ENCODE data around the gene MT3.

The MT3 gene

GRCh38 chr16:56625943-56626654, 36.8 kb downstream of the MT3 start:
- Histone ChIP-seq H3K4me3 (ENCODE audit: low read depth, low read length) (peak overlapping the region; percentile 67), H3K9ac (ENCODE audit: low read depth, low read length) (no peak overlapping the region), H3K36me3 (ENCODE audit: control insufficient read depth, insufficient read depth, low read length) (no peaks in the 10 kb centered on the region), H3K9me3 (ENCODE audit: control insufficient read depth, insufficient read depth, low read length) (no peaks in the 10 kb centered on the region), H3K27me3 (ENCODE audit: control insufficient read depth, insufficient read depth, low read length) (peaks cover 91% of the 10 kb centered on the region), H3K4me1 (ENCODE audit: control insufficient read depth, insufficient read depth, low read length) (peaks cover 14% of the 10 kb centered on the region)

- H3K4me3 ChIP-seq (ENCODE audit: low read depth, low read length), result peak overlapping the region; percentile 67
- no peaks in the 10 kb centered on the region for H3K36me3 ChIP-seq (ENCODE audit: control insufficient read depth, insufficient read depth, low read length)
- H3K27me3 ChIP-seq (ENCODE audit: control insufficient read depth, insufficient read depth, low read length), result peaks cover 93% of the 10 kb centered on the region
- H3K4me1 ChIP-seq (ENCODE audit: control insufficient read depth, insufficient read depth, low read length), result peaks cover 8% of the 10 kb centered on the region
- H3K9me3 ChIP-seq (ENCODE audit: control insufficient read depth, insufficient read depth, low read length), result no peaks in the 10 kb centered on the region
- H3K9ac ChIP-seq (ENCODE audit: low read depth, low read length), result no peak overlapping the region
Measured at GRCh38 chr16:56626685-56627084, 37.4 kb downstream of the MT3 start.

- peaks cover 96% of the 10 kb centered on the region for H3K27me3 ChIP-seq (ENCODE audit: control insufficient read depth, insufficient read depth, low read length)
- H3K36me3 ChIP-seq (ENCODE audit: control insufficient read depth, insufficient read depth, low read length), result no peaks in the 10 kb centered on the region
- H3K4me3 ChIP-seq (ENCODE audit: low read depth, low read length), result no peak overlapping the region
- H3K4me1 ChIP-seq (ENCODE audit: control insufficient read depth, insufficient read depth, low read length), result peaks cover 3% of the 10 kb centered on the region
- H3K9me3 ChIP-seq (ENCODE audit: control insufficient read depth, insufficient read depth, low read length), result no peaks in the 10 kb centered on the region
- H3K9ac ChIP-seq (ENCODE audit: low read depth, low read length), result no peak overlapping the region
Measured at GRCh38 chr16:56628486-56629350, 39.4 kb downstream of the MT3 start.

GRCh38 chr16:56629531-56629930, 40.2 kb downstream of the MT3 start:
- Histone ChIP-seq H3K9me3 (ENCODE audit: control insufficient read depth, insufficient read depth, low read length) (no peaks in the 10 kb centered on the region), H3K36me3 (ENCODE audit: control insufficient read depth, insufficient read depth, low read length) (no peaks in the 10 kb centered on the region), H3K9ac (ENCODE audit: low read depth, low read length) (no peak overlapping the region), H3K27me3 (ENCODE audit: control insufficient read depth, insufficient read depth, low read length) (peaks cover 96% of the 10 kb centered on the region), H3K4me3 (ENCODE audit: low read depth, low read length) (no peak overlapping the region), H3K4me1 (ENCODE audit: control insufficient read depth, insufficient read depth, low read length) (peaks cover 3% of the 10 kb centered on the region)

GRCh38 chr16:56630134-56630533, 40.8 kb downstream of the MT3 start:
- Histone ChIP-seq H3K4me1 (ENCODE audit: control insufficient read depth, insufficient read depth, low read length) (peaks cover 3% of the 10 kb centered on the region), H3K4me3 (ENCODE audit: low read depth, low read length) (peak overlapping the region; percentile 14), H3K9me3 (ENCODE audit: control insufficient read depth, insufficient read depth, low read length) (no peaks in the 10 kb centered on the region), H3K36me3 (ENCODE audit: control insufficient read depth, insufficient read depth, low read length) (no peaks in the 10 kb centered on the region), H3K27me3 (ENCODE audit: control insufficient read depth, insufficient read depth, low read length) (peaks cover 96% of the 10 kb centered on the region), H3K9ac (ENCODE audit: low read depth, low read length) (no peak overlapping the region)

- Histone ChIP-seq H3K36me3 (ENCODE audit: control insufficient read depth, insufficient read depth, low read length) (no peaks in the 10 kb centered on the region), H3K4me1 (ENCODE audit: control insufficient read depth, insufficient read depth, low read length) (no peaks in the 10 kb centered on the region), H3K27me3 (ENCODE audit: control insufficient read depth, insufficient read depth, low read length) (peaks cover 96% of the 10 kb centered on the region), H3K4me3 (ENCODE audit: low read depth, low read length) (no peak overlapping the region), H3K9me3 (ENCODE audit: control insufficient read depth, insufficient read depth, low read length) (no peaks in the 10 kb centered on the region), H3K9ac (ENCODE audit: low read depth, low read length) (no peak overlapping the region)
Measured at GRCh38 chr16:56631197-56631596, 41.9 kb downstream of the MT3 start.

- Histone ChIP-seq H3K27me3 (ENCODE audit: control insufficient read depth, insufficient read depth, low read length) (peaks cover 96% of the 10 kb centered on the region), H3K9ac (ENCODE audit: low read depth, low read length) (no peak overlapping the region), H3K4me3 (ENCODE audit: low read depth, low read length) (peak overlapping the region; percentile 43), H3K36me3 (ENCODE audit: control insufficient read depth, insufficient read depth, low read length) (no peaks in the 10 kb centered on the region), H3K4me1 (ENCODE audit: control insufficient read depth, insufficient read depth, low read length) (no peaks in the 10 kb centered on the region), H3K9me3 (ENCODE audit: control insufficient read depth, insufficient read depth, low read length) (no peaks in the 10 kb centered on the region)
Measured at GRCh38 chr16:56631832-56632155, 42.5 kb downstream of the MT3 start.

- Histone ChIP-seq H3K9me3 (ENCODE audit: control insufficient read depth, insufficient read depth, low read length) (no peaks in the 10 kb centered on the region), H3K27me3 (ENCODE audit: control insufficient read depth, insufficient read depth, low read length) (peaks cover 96% of the 10 kb centered on the region), H3K4me1 (ENCODE audit: control insufficient read depth, insufficient read depth, low read length) (no peaks in the 10 kb centered on the region), H3K4me3 (ENCODE audit: low read depth, low read length) (peak within 1 kb of the TSS; percentile 43), H3K36me3 (ENCODE audit: control insufficient read depth, insufficient read depth, low read length) (no peaks in the 10 kb centered on the region), H3K9ac (ENCODE audit: low read depth, low read length) (no peak within 1 kb of the TSS)
Measured at GRCh38 chr16:56632156-56632847, 43.0 kb downstream of the MT3 start, which contains the start of gene MT1M. MT1M (plus strand) TSS chr16:56632659; CDS start chr16:56632732, 73 bp downstream.

GRCh38 chr16:56632848-56633365, 43.6 kb downstream of the MT3 start:
- Histone ChIP-seq H3K4me1 (ENCODE audit: control insufficient read depth, insufficient read depth, low read length) (no peaks in the 10 kb centered on the region), H3K36me3 (ENCODE audit: control insufficient read depth, insufficient read depth, low read length) (no peaks in the 10 kb centered on the region), H3K4me3 (ENCODE audit: low read depth, low read length) (peak overlapping the region; percentile 43), H3K9me3 (ENCODE audit: control insufficient read depth, insufficient read depth, low read length) (no peaks in the 10 kb centered on the region), H3K27me3 (ENCODE audit: control insufficient read depth, insufficient read depth, low read length) (peaks cover 99% of the 10 kb centered on the region), H3K9ac (ENCODE audit: low read depth, low read length) (no peak overlapping the region)

- Histone ChIP-seq H3K9ac (ENCODE audit: low read depth, low read length) (no peak overlapping the region), H3K4me3 (ENCODE audit: low read depth, low read length) (no peak overlapping the region), H3K9me3 (ENCODE audit: control insufficient read depth, insufficient read depth, low read length) (no peaks in the 10 kb centered on the region), H3K4me1 (ENCODE audit: control insufficient read depth, insufficient read depth, low read length) (no peaks in the 10 kb centered on the region), H3K36me3 (ENCODE audit: control insufficient read depth, insufficient read depth, low read length) (no peaks in the 10 kb centered on the region), H3K27me3 (ENCODE audit: control insufficient read depth, insufficient read depth, low read length) (peaks cover 100% of the 10 kb centered on the region)
Measured at GRCh38 chr16:56633535-56633934, 44.2 kb downstream of the MT3 start.

- Histone ChIP-seq H3K9me3 (ENCODE audit: control insufficient read depth, insufficient read depth, low read length) (no peaks in the 10 kb centered on the region), H3K4me3 (ENCODE audit: low read depth, low read length) (peak overlapping the region; percentile 26), H3K9ac (ENCODE audit: low read depth, low read length) (no peak overlapping the region), H3K27me3 (ENCODE audit: control insufficient read depth, insufficient read depth, low read length) (peaks cover 100% of the 10 kb centered on the region), H3K4me1 (ENCODE audit: control insufficient read depth, insufficient read depth, low read length) (peaks cover 3% of the 10 kb centered on the region), H3K36me3 (ENCODE audit: control insufficient read depth, insufficient read depth, low read length) (no peaks in the 10 kb centered on the region)
Measured at GRCh38 chr16:56634715-56635440, 45.5 kb downstream of the MT3 start.

All from iPS-15b (cell line).